Measurements from ENCODE around the gene SLC25A48. TPM values are rescaled to one million over a fixed set of nuclear protein-coding genes. Genes with fewer than 3 reads are reported as not detected.

The SLC25A48 gene
- total RNA-seq, 1 experiment from 2014 or later, result not detected

DNA sequence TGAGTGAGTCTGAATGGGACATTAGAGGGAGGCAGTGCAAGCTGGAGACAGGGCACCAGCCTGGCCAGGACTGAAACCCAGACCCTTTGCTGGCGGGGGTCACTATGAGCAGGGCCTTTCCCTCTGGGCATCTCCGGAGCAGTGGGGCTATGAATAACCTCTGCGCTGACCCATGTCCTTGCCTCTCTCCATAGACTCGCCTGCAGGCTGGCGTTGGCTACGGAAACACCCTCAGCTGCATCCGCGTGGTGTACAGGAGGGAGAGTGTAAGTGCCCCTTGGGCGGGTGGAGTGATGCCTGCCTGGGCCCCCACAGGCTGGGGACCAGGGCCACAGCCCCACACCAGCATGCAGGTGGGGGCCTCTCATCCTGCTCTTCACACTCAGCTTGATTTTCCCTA is 15.8 kb downstream of the SLC25A48 start:
- in situ Hi-C loops (cut with HindIII; ENCODE audit: low pct_unique_long_range_greater_than_20kb, low sequenced_read_pairs) (no loop called here), intact Hi-C loops (cut with micrococcal nuclease; ENCODE audit: unreplicated experiment) (no loop called here)
- DNase-seq (ENCODE audit: low read depth, low spot score) (no peak), ATAC-seq (no peak)
- no peak overlapping the region for H3K4me3 ChIP-seq (ENCODE audit: low read depth in 2 of 2, low read length in 2 of 2)
- no peaks in the 10 kb centered on the region for H3K4me1 ChIP-seq (ENCODE audit: control insufficient read depth, insufficient read depth, low read length)
- no peaks in the 10 kb centered on the region for H3K9me3 ChIP-seq (ENCODE audit: control insufficient read depth, insufficient read depth, low read depth, low read length)
- TF ChIP-seq SIN3A (IDR thresholded peaks at IDR 0.05; ENCODE audit: borderline replicate concordance, insufficient read depth, low read depth, low read length) (no peak), TCF7L2 (IDR thresholded peaks at IDR 0.05; ENCODE audit: low read depth, low read length) (no peak), POLR2AphosphoS5 (IDR thresholded peaks at IDR 0.05; ENCODE audit: low read depth, low read length) (no peak)
- TF ChIP-seq, protein P1, sequence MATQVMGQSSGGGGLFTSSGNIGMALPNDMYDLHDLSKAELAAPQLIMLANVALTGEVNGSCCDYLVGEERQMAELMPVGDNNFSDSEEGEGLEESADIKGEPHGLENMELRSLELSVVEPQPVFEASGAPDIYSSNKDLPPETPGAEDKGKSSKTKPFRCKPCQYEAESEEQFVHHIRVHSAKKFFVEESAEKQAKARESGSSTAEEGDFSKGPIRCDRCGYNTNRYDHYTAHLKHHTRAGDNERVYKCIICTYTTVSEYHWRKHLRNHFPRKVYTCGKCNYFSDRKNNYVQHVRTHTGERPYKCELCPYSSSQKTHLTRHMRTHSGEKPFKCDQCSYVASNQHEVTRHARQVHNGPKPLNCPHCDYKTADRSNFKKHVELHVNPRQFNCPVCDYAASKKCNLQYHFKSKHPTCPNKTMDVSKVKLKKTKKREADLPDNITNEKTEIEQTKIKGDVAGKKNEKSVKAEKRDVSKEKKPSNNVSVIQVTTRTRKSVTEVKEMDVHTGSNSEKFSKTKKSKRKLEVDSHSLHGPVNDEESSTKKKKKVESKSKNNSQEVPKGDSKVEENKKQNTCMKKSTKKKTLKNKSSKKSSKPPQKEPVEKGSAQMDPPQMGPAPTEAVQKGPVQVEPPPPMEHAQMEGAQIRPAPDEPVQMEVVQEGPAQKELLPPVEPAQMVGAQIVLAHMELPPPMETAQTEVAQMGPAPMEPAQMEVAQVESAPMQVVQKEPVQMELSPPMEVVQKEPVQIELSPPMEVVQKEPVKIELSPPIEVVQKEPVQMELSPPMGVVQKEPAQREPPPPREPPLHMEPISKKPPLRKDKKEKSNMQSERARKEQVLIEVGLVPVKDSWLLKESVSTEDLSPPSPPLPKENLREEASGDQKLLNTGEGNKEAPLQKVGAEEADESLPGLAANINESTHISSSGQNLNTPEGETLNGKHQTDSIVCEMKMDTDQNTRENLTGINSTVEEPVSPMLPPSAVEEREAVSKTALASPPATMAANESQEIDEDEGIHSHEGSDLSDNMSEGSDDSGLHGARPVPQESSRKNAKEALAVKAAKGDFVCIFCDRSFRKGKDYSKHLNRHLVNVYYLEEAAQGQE (IDR thresholded peaks at IDR 0.05; ENCODE audit: insufficient read depth in 1 of 2, low read depth in 2 of 2, low read length in 1 of 2), result no peak
- TF ChIP-seq, protein P2, sequence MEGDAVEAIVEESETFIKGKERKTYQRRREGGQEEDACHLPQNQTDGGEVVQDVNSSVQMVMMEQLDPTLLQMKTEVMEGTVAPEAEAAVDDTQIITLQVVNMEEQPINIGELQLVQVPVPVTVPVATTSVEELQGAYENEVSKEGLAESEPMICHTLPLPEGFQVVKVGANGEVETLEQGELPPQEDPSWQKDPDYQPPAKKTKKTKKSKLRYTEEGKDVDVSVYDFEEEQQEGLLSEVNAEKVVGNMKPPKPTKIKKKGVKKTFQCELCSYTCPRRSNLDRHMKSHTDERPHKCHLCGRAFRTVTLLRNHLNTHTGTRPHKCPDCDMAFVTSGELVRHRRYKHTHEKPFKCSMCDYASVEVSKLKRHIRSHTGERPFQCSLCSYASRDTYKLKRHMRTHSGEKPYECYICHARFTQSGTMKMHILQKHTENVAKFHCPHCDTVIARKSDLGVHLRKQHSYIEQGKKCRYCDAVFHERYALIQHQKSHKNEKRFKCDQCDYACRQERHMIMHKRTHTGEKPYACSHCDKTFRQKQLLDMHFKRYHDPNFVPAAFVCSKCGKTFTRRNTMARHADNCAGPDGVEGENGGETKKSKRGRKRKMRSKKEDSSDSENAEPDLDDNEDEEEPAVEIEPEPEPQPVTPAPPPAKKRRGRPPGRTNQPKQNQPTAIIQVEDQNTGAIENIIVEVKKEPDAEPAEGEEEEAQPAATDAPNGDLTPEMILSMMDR (IDR thresholded peaks at IDR 0.05), result no peak
- ChIA-PET CTCF (no interaction called here), POLR2A (no interaction called here)
- 0 out of 2 replicates have a peak, but pooled peaks cover 3% of the 10 kb centered on the region for H3K27me3 ChIP-seq (ENCODE audit: control insufficient read depth, insufficient read depth, low read length)
- no TSS peak for BruUV-seq (replicated peaks)
- H3K27ac ChIP-seq (ENCODE audit: low read length), result no peak overlapping the region
- H3K36me3 ChIP-seq (ENCODE audit: control insufficient read depth, insufficient read depth, low read length), result no peaks in the 10 kb centered on the region

DNA sequence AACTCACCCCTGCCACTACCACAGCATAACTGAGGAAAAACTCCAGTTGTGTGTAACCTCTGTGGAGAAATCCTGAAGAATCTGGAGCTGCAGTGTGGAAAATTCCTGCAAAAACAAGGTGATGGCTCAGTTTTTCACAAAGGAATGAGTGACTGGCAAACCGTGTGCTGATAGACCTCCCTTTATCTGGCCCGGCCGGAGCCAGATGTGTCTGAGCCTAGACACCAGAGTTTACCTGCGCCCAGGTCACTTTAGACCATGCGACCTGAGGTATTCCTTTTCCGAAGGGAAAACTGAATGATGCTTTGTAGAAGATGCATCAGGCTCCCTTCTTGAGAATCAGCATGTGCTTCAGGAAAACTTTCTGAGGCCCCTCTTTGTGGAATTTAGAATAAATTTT is 16.2 kb downstream of the SLC25A48 start:
- DNase-seq (ENCODE audit: low read depth, low spot score) (no peak), ATAC-seq (no peak)
- H3K4me1 ChIP-seq (ENCODE audit: control insufficient read depth, insufficient read depth, low read length), result no peaks in the 10 kb centered on the region
- no peak overlapping the region for H3K4me3 ChIP-seq (ENCODE audit: low read depth in 2 of 2, low read length in 2 of 2)
- intact Hi-C loops (cut with micrococcal nuclease; ENCODE audit: unreplicated experiment) (no loop called here), in situ Hi-C loops (cut with HindIII; ENCODE audit: low pct_unique_long_range_greater_than_20kb, low sequenced_read_pairs) (no loop called here)
- CTCF ChIA-PET, result no interaction called here
- H3K27ac ChIP-seq (ENCODE audit: low read length), result no peak overlapping the region
- 0 out of 2 replicates have a peak, but pooled peaks cover 3% of the 10 kb centered on the region for H3K27me3 ChIP-seq (ENCODE audit: control insufficient read depth, insufficient read depth, low read length)
- TF ChIP-seq, protein P2 (IDR thresholded peaks at IDR 0.05), result no peak
- TF ChIP-seq TCF7L2 (IDR thresholded peaks at IDR 0.05; ENCODE audit: low read depth, low read length) (no peak), SIN3A (IDR thresholded peaks at IDR 0.05; ENCODE audit: borderline replicate concordance, insufficient read depth, low read depth, low read length) (no peak), POLR2AphosphoS5 (IDR thresholded peaks at IDR 0.05; ENCODE audit: low read depth, low read length) (no peak)
- TF ChIP-seq, protein P1 (IDR thresholded peaks at IDR 0.05; ENCODE audit: insufficient read depth in 1 of 2, low read depth in 2 of 2, low read length in 1 of 2), result no peak
- no peaks in the 10 kb centered on the region for H3K9me3 ChIP-seq (ENCODE audit: control insufficient read depth, insufficient read depth, low read depth, low read length)
- no TSS peak for BruUV-seq (replicated peaks)
- H3K36me3 ChIP-seq (ENCODE audit: control insufficient read depth, insufficient read depth, low read length), result no peaks in the 10 kb centered on the region
- POLR2A ChIA-PET, result no interaction called here
